ENCODE measurements around the gene INCA1.

GRCh38 chr17:4978726-4979125 lies 18.6 kb downstream of the INCA1 start:
- TF ChIP-seq CTCF (IDR thresholded peaks at IDR 0.05), result no peak
- no peak for TF ChIP-seq POLR2A (IDR thresholded peaks at IDR 0.05)
- no peak for TF ChIP-seq POLR2AphosphoS5 (IDR thresholded peaks at IDR 0.05)
- no peak for TF ChIP-seq EP300 (IDR thresholded peaks at IDR 0.05)

Data from suprapubic skin (tissue), 4 donors.